H9 (cell line): ENCODE data around the gene PDZRN4. TPM values are rescaled to one million over a fixed set of nuclear protein-coding genes. Genes with fewer than 3 reads are reported as not detected.

Experiments used
- DNase-seq: peaks from one replicate; pipeline ENCODE4 v3.0.0-alpha.2; 2017
- H2AFZ ChIP-seq: one replicate; pipeline ENCODE4 v1.6.1; 2013; ENCODE audit warnings: mild to moderate bottlenecking, low read length, control low read depth, moderate library complexity
- H2AK5ac ChIP-seq: 2 replicates; pipeline ENCODE4 v1.6.1; 2013; ENCODE audit warnings: low read length, control low read depth, mixed read lengths; ENCODE audit not compliant: insufficient read length
- H2BK120ac ChIP-seq: one replicate; pipeline ENCODE4 v1.6.1; 2013; ENCODE audit warnings: low read depth, mild to moderate bottlenecking, low read length, control low read depth, inconsistent platforms; ENCODE audit not compliant: poor library complexity, severe bottlenecking
- H2BK12ac ChIP-seq: 2 replicates; pipeline ENCODE4 v1.6.1; 2013; ENCODE audit warnings: low read length, control low read depth, mixed read lengths, low read depth; ENCODE audit not compliant: insufficient read length
- H2BK15ac ChIP-seq: 2 replicates; pipeline ENCODE4 v1.6.1; 2013; ENCODE audit warnings: low read depth, low read length, control low read depth
- H2BK20ac ChIP-seq: one replicate; pipeline ENCODE4 v1.6.1; 2013; ENCODE audit warnings: low read depth, mild to moderate bottlenecking, low read length, control low read depth, inconsistent platforms; ENCODE audit not compliant: poor library complexity, severe bottlenecking
- H2BK5ac ChIP-seq: 2 replicates; pipeline ENCODE4 v1.6.1; 2013; ENCODE audit warnings: low read length, control low read depth, mixed read lengths; ENCODE audit not compliant: insufficient read length
- H3K14ac ChIP-seq: 2 replicates; pipeline ENCODE4 v1.6.1; 2013; ENCODE audit warnings: low read length, control low read depth; ENCODE audit not compliant: insufficient read depth
- H3K18ac ChIP-seq: 2 replicates; pipeline ENCODE4 v1.6.1; 2013; ENCODE audit warnings: low read depth, mild to moderate bottlenecking, mixed read lengths, low read length, control low read depth; ENCODE audit not compliant: insufficient read length
- H3K23ac ChIP-seq: 2 replicates; pipeline ENCODE4 v1.6.1; 2013; ENCODE audit warnings: low read length, control low read depth, mixed read lengths, low read depth; ENCODE audit not compliant: insufficient read length
- H3K23me2 ChIP-seq: 2 replicates; pipeline ENCODE4 v1.6.1; 2013; ENCODE audit warnings: low read depth, mild to moderate bottlenecking, mixed read lengths, low read length, control low read depth; ENCODE audit not compliant: insufficient read length, poor library complexity, severe bottlenecking
- H3K27ac ChIP-seq: 2 replicates; pipeline ENCODE4 v1.5.1; 2013; ENCODE audit warnings: low read length, control low read depth, mixed read lengths, low read depth; ENCODE audit not compliant: insufficient read length
- H3K27me3 ChIP-seq: 2 replicates; pipeline ENCODE4 v1.6.1; 2013; ENCODE audit warnings: low read length, control low read depth, inconsistent platforms; ENCODE audit not compliant: insufficient read depth
- H3K4ac ChIP-seq: 2 replicates; pipeline ENCODE4 v1.6.1; 2013; ENCODE audit warnings: low read depth, mild to moderate bottlenecking, control low read depth, inconsistent platforms, low read length, moderate library complexity
- H3K4me1 ChIP-seq: 2 replicates; pipeline ENCODE4 v1.6.1; 2013; ENCODE audit warnings: low read length, control low read depth, inconsistent platforms; ENCODE audit not compliant: insufficient read depth
- H3K4me2 ChIP-seq: 2 replicates; pipeline ENCODE4 v1.6.1; 2013; ENCODE audit warnings: low read length, control low read depth, mixed read lengths; ENCODE audit not compliant: insufficient read length, insufficient read depth
- H3K56ac ChIP-seq: 2 replicates; pipeline ENCODE4 v1.6.1; 2013; ENCODE audit warnings: low read depth, mild to moderate bottlenecking, mixed read lengths, low read length, control low read depth; ENCODE audit not compliant: insufficient read length
- H3K79me1 ChIP-seq: 2 replicates; pipeline ENCODE4 v1.6.1; 2013; ENCODE audit warnings: low read depth, mild to moderate bottlenecking, moderate library complexity, low read length, control low read depth, inconsistent platforms; ENCODE audit not compliant: insufficient read depth, poor library complexity, severe bottlenecking
- H3K79me2 ChIP-seq: 2 replicates; pipeline ENCODE4 v1.6.1; 2013; ENCODE audit warnings: low read length, control low read depth, inconsistent platforms; ENCODE audit not compliant: insufficient read depth
- H3K9ac ChIP-seq: 2 replicates; pipeline ENCODE4 v1.6.1; 2013; ENCODE audit warnings: low read length, control low read depth, mixed read lengths; ENCODE audit not compliant: insufficient read length; ENCODE audit errors: extremely low read depth
- H3K9me3 ChIP-seq: one replicate; pipeline ENCODE4 v1.6.1; 2013; ENCODE audit warnings: low read depth, low read length, inconsistent platforms; ENCODE audit not compliant: control insufficient read depth
- H3T11ph ChIP-seq: one replicate; pipeline ENCODE4 v1.6.1; 2013; ENCODE audit warnings: mild to moderate bottlenecking, low read length, control low read depth, inconsistent platforms
- H4K20me1 ChIP-seq: one replicate; pipeline ENCODE4 v1.6.1; 2013; ENCODE audit not compliant: control insufficient read depth, insufficient read length, insufficient read depth
- H4K5ac ChIP-seq: 2 replicates; pipeline ENCODE4 v1.6.1; 2013; ENCODE audit warnings: low read depth, mild to moderate bottlenecking, mixed read lengths, low read length, control low read depth; ENCODE audit not compliant: insufficient read length
- H4K8ac ChIP-seq: replicated peaks from 2 replicates; pipeline ENCODE4 v1.6.1; 2013; ENCODE audit warnings: low read length, control low read depth, mixed read lengths, low read depth; ENCODE audit not compliant: insufficient read length
- H4K91ac ChIP-seq: 2 replicates; pipeline ENCODE4 v1.6.1; 2013; ENCODE audit warnings: low read depth, mild to moderate bottlenecking, moderate library complexity, mixed read lengths, low read length, control low read depth; ENCODE audit not compliant: insufficient read length
- H3K27ac Mint-ChIP-seq, 3 experiments: 2 replicates in 2 of 3; 3 replicates in 1 of 3; pipeline ENCODE4 v1.8.0; 2020 to 2021; ENCODE audit warnings: mixed read lengths in 3 of 3, mild to moderate bottlenecking in 1 of 3, moderate library complexity in 1 of 3
- H3K27me3 Mint-ChIP-seq: 2 replicates; pipeline ENCODE4 v1.8.0; 2021; ENCODE audit warnings: low read depth, mild to moderate bottlenecking, moderate library complexity, mixed read lengths
- H3K36me3 Mint-ChIP-seq, 3 experiments: 2 replicates in 2 of 3; 3 replicates in 1 of 3; pipeline ENCODE4 v1.8.0; 2020 to 2021; ENCODE audit warnings: low read depth in 3 of 3, mixed read lengths in 3 of 3; ENCODE audit not compliant: insufficient read depth in 1 of 3
- H3K4me1 Mint-ChIP-seq, 2 experiments: 2 replicates each; pipeline ENCODE4 v1.8.0; 2020; ENCODE audit warnings: mixed read lengths in 2 of 2
- H3K4me3 Mint-ChIP-seq, 2 experiments: 2 replicates in 1 of 2; 3 replicates in 1 of 2; pipeline ENCODE4 v1.8.0; 2020 to 2021; ENCODE audit warnings: mild to moderate bottlenecking in 2 of 2, mixed read lengths in 2 of 2, moderate library complexity in 1 of 2
- H3K9me3 Mint-ChIP-seq, 2 experiments: 2 replicates in 1 of 2; 3 replicates in 1 of 2; pipeline ENCODE4 v1.8.0; 2020; ENCODE audit warnings: mild to moderate bottlenecking in 2 of 2, mixed read lengths in 2 of 2, moderate library complexity in 1 of 2
- WGBS: extraction: QIAGEN DNeasy Blood & Tissue Kit; methylation state at CpG from one replicate; pipeline ENCODE4 v1.1.7; 2013; ENCODE audit warnings: missing lambda C conversion rate, low lambda C conversion rate, mixed read lengths; ENCODE audit not compliant: insufficient read length; ENCODE audit errors: extremely low coverage; 5-methylcytosine and 5-hydroxymethylcytosine counted together
- total RNA-seq: library from RNA; stranded (reverse); gene quantifications from 2 replicates; pipeline ENCODE4 v1.2.1, GENCODE V29; 2021
- TF ChIP-seq, protein P1 (sequence below): fragments of 200-600 bp; sonication (generic); conservative IDR thresholded peaks from 3 replicates; pipeline ENCODE4 v1.8.0; 2021; ENCODE audit warnings: antibody characterized with exemption, mild to moderate bottlenecking

PDZRN4 gene
- total RNA-seq, 1 experiment from 2014 or later, result not detected

DNA sequence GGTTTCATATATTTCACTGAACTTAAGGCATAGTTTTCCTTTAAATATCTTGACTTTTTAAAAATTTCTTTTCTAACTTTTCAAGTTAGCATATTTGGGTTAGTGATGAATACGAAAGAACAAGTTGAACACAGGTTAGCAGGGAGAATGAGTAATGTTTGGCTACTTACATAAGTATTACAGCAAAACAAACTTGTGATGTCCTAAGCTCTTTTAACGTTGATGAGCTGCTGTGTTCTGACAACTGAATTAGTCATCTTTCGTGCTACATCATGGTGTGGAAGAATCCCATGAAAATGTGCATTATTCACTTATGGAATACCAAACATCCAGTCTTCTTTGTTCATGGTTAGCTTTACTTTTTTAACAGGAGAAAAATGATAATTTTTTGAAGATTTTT lies 36.3 kb upstream of the PDZRN4 start:
- Mint-ChIP-seq H3K4me3 (no peak overlapping the region), H3K9me3 (peaks cover 13 to 16% of the 10 kb centered on the region in 2 experiments; a peak in 4 of 5 replicates), H3K27ac (no peak overlapping the region), H3K36me3 (peaks cover 0 to 5% (median 5%) of the 10 kb centered on the region in 3 experiments; a peak in 5 of 7 replicates), H3K27me3 (peaks cover 1% of the 10 kb centered on the region; the same call in 1 of the 2 replicates), H3K4me1 (no peaks in the 10 kb centered on the region)
- Histone ChIP-seq H3K27ac (no peak overlapping the region), H3K4me1 (no peaks in the 10 kb centered on the region), H4K91ac (no peak overlapping the region), H3K23me2 (no peaks in the 10 kb centered on the region), H3K79me1 (no peaks in the 10 kb centered on the region), H2AFZ (no peak overlapping the region), H3T11ph (no peak overlapping the region), H2BK12ac (no peak overlapping the region), H3K4ac (no peak overlapping the region), H2BK120ac (no peak overlapping the region), H3K9me3 (no peaks in the 10 kb centered on the region), H2BK20ac (no peak overlapping the region), H3K18ac (no peak overlapping the region), H3K79me2 (no peaks in the 10 kb centered on the region), H3K27me3 (no peaks in the 10 kb centered on the region), H3K4me2 (no peak overlapping the region), H4K5ac (no peak overlapping the region), H3K14ac (no peak overlapping the region), H4K8ac (no peak overlapping the region), H2AK5ac (no peak overlapping the region), H3K56ac (no peak overlapping the region), H3K9ac (no peak overlapping the region), H4K20me1 (no peaks in the 10 kb centered on the region), H2BK5ac (no peak overlapping the region), H3K23ac (no peak overlapping the region), H2BK15ac (no peak overlapping the region)
- no peak for DNase-seq
- no CpG with 5 or more reads among the region's 3 CpGs for WGBS
- TF ChIP-seq, protein P1, sequence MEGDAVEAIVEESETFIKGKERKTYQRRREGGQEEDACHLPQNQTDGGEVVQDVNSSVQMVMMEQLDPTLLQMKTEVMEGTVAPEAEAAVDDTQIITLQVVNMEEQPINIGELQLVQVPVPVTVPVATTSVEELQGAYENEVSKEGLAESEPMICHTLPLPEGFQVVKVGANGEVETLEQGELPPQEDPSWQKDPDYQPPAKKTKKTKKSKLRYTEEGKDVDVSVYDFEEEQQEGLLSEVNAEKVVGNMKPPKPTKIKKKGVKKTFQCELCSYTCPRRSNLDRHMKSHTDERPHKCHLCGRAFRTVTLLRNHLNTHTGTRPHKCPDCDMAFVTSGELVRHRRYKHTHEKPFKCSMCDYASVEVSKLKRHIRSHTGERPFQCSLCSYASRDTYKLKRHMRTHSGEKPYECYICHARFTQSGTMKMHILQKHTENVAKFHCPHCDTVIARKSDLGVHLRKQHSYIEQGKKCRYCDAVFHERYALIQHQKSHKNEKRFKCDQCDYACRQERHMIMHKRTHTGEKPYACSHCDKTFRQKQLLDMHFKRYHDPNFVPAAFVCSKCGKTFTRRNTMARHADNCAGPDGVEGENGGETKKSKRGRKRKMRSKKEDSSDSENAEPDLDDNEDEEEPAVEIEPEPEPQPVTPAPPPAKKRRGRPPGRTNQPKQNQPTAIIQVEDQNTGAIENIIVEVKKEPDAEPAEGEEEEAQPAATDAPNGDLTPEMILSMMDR, result no peak
